IPS-NIHi7 (cell line): ENCODE data around the gene CCR2.
"Not testable (repeated sequence)": the region's sequence is repeated elsewhere in the genome, so short reads cannot be mapped to it uniquely, and the experiment has no call there.

Experiments
- DNase-seq: peaks from one replicate; pipeline ENCODE4 v3.0.0; 2012; ENCODE audit warnings: mixed read lengths; ENCODE audit errors: extremely low spot score

CCR2 gene

DNA sequence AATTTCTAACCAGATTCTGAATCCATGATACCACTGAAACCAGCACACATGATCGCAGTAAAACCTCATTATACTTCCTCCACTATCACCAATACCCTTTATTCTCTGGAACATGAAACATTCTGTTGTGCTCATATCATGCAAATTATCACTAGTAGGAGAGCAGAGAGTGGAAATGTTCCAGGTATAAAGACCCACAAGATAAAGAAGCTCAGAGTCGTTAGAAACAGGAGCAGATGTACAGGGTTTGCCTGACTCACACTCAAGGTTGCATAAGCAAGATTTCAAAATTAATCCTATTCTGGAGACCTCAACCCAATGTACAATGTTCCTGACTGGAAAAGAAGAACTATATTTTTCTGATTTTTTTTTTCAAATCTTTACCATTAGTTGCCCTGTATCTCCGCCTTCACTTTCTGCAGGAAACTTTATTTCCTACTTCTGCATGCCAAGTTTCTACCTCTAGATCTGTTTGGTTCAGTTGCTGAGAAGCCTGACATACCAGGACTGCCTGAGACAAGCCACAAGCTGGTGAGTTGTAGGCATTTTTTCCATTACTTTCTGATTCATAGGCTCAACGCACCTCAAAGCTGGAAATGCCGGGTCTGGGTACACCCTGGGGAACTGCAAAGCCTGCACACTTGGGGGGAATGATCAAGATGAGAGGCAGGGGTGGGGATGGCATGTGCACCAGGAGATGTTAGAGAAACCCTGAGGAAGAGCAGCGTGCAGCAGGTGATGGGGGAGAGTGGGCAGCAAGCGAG lies at the start of gene CCR2:
Gene CCR2 (plus strand): TSS at position 465 of the 764 bp plus-strand sequence. CDS start 3,417 bp downstream, outside the sequence.
- DNase-seq = no peak

DNA sequence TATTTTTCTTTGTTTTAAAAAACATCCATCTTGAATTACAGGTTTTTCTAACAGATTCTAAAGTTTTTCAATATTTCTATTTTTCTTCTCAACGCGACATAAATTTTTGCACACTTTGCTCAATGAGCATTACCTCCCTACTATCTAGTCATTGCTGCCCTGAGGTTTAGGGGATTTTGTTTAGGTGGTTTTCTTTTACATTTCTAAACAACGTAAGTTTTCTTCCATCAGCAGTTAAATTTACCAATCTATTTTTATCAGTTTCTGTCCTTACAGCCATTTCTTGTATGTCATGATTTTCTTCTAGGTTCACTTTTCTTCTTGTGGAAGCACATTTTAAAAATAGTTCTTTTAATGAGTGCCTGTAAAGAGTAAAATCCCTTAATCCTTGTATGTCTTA lies 49.2 kb upstream of the CCR2 start:
- DNase-seq = no peak

DNA sequence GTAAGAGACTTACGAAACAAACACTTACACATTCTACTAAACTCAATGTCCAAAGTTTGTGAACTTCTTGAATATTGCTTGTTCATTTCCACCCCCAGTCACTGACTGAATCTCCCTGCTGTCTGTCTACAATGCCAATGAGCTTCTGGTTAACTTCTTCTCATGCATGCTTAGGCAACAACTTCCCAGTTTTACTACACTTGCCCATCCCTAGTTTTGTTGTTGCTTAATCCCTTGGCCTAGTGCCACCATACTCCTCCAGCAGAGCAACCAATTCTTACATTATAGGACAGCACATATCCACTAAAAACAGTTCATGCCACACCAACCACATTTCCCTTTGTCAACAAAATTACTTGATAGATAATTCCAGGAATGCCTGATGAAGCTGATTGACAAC lies 40.9 kb upstream of the CCR2 start:
- DNase-seq = no peak

DNA sequence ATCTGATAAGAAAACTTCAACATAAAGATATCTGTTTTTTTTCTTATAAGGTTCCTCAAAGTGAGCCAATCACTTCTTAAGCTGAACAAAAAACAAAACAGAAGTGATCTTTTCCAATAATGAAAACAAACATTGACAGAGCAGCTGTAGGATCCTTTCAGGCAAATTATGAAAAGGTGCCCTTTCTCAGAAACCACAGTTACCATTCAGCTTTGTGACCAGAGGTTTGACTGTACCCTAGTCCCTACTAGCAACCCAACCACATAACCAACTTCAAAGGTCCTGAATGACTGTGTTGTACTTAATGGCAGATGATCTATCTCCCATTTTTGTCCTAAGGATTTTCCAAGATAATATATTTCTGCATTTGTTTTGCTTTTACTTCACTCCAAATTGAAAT lies 39.4 kb upstream of the CCR2 start:
- no peak for DNase-seq

DNA sequence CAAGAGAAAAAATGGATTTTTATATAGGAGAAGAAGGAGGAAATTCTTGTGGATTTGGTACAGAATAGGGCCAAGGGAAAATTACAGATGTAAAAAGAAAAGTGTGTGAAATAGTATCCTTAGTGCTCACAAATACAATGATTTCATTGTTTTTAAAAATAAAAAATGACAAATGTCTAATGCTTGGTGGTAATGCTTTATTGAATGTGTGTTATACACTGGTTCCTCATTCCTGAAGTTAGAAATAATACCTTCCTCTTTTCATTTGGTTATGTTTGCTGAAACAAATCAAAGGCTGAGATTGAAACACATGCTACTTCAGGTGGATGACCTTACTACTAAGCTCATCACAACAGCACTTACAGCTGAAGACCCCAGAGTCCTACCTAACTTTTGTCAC lies 37.7 kb upstream of the CCR2 start:
- DNase-seq = no peak

DNA sequence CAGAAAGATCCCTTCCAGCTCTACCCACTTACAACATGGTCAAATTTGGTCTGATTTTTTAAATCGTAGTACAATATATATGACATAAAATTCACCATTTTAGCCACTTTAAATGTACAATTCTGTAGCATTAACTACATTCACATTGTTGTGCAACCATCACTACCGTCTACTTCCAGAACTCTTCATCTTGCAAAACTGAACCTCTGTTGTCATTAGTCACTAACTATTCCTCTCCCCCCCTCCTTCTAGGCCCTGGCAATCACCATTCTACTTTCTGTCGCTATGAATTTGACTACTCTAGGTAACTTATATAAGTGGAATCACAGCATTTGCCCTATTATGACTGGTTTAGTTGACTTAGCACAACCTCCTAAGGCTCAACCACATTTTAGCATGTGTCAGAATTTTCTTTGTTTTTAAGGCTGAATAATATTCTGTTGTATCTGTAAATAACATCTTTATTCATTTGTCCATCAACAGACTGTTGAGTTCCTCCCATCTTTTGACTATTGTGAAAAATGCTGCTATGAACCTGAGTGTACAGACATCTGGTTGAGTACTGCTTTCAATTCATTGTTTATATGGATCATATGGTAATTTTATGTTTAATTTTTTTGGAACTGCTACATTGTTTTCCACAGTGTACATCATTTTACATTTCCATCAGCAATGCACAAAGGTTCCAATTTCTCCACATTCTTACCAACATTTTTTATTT lies 35.5 kb upstream of the CCR2 start:
- DNase-seq = no peak

DNA sequence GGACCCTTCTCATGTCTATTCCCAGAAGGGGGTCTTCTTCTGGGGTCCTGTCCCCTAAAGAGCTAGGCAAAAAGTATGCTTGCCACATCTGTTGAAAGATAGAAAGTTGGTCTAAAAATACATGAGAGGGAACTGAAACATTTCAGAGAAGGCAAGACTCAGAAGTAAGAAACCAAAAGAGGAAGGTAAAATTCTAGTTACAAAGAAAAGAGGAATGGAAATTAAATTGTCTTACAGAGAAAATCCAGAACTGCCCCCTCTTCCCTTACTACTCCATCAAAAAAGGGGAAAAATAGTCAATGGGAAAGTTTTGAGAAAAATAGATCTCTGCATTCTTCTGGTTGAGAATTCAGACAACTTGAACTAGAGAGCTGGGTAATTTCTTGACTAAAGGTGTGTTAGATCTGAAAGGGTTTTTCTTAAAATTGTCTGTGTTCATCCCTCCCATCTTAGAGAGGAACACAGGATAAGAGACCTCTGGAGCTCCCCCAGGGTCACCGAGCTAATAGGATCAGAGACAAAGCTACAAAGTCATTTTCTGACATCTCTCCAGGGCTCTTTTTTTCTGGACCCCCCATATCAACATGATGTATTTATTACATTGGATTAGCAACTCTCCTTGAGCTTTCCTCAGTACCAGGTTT lies 32.3 kb upstream of the CCR2 start:
- DNase-seq = no peak

DNA sequence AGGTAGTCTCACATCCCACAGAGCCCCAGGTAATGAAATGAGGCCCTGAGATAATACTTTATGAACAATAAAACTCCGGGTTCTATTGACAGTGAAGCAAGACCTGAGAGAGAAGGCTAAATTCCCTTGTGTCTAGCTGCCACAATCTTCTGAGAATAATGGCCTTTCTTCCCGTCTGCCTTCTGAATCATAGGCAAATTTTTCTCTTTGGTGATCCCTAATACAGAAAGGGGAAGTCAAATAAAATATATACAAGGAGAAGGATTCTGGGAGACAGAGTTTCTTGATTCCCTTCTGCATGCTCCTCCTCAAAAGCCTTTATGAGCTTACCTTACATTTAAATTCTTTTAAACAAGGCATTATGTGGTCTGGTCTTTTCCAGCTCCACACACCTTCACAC lies 29.9 kb upstream of the CCR2 start:
- no peak for DNase-seq

DNA sequence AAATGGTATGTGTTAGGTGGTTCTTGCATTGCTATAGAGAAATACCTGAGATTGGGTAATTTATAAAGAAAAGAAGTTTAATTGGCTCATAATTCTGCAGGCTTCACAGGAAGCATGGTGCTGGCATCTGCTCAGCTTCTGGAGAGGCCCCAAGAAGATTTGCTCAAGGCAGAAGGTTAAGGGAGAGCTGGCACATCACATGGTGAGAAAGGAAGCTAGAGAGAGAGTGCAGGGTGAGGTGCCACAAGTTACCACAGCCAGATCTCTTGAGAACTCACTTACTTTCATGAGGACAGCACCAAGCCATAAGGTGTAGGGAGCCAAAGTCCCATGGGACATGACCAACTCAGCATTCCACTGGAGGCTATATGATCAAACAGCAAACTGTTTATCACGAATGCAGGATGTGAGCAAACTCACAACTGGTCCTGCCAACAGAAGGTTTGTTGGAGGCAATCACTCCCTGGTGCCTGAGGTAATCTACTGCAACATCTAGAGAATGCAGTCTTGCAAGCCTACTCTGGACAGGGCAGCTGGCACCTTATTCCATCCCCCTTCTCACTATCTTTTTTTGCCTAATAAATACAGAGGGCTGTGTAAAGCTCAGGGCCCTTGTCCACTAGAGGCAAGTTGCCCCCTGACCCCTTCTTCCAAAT lies 28.1 kb upstream of the CCR2 start:
- no peak for DNase-seq

DNA sequence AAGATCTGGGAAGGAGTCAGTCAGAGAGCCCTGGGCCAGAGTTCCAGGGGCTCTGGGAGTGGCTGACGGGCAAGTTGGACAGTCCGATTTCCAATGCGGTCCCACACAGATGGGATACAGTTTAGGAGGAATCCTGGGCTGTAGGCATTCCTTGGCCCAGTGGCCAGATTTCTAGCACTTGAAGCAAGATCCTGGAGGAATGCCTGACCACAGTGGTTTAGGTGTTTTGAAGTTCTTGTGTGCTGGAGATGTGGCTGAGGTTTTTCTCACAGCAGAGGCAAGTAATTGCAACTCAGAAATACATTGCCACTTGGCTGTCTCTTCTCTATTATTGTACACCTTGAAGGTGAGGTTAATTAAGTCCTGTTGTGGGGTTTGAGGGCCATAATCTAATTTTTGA lies 23.2 kb upstream of the CCR2 start:
- not testable (repeated sequence) for DNase-seq

DNA sequence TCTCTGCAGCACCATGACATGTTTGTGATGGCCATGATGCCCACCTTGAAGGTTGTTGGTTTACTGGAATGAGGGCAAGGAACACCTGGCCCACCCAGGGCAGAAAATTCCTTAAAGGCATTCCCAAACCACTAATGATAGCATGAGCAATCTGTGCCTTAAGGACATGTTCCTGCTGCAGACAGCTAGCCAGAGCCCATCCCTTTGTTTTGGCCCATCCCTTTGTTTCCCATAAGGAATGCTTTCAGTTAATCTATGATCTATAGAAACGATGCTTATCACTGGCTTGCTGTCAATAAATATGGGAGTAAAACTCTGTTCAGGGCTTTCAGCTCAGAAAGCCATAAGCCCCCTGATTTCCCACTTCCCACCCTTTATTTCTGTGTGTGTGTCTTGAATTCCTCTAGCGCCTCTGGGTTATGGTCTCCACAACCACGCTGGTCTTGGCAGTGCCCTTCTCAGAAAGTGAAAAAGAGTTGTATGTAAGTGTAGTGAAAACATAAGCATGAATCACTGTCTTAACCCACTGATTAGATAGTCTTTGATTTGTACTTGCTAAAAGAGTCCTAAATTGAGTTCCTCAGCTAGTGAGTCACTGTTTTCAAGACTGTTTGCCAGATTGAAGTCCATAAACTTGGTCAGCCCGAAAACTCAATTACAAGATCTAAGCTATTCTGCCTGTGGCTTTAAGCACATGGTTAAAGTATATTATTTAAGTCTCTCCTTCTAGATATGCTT lies 19.0 kb upstream of the CCR2 start:
- DNase-seq = no peak

DNA sequence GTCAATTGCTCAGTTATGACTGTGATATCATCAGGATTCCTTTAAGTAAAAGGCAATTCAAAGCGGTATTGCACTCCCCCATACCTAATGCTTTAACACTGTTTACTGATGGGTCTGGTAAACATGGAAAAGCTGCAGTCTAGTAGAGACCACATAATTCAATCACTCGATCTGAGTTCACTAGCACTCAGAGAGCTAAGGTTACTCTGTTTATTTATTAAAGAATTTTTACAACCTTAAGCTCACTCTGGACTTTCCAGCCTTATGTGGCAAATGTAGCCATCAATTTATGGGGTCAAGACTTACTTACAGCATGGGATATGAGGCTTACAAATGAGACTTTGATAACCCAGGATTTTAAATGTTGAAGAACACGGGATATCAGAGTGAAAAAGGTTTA lies 18.4 kb upstream of the CCR2 start:
- DNase-seq = no peak

DNA sequence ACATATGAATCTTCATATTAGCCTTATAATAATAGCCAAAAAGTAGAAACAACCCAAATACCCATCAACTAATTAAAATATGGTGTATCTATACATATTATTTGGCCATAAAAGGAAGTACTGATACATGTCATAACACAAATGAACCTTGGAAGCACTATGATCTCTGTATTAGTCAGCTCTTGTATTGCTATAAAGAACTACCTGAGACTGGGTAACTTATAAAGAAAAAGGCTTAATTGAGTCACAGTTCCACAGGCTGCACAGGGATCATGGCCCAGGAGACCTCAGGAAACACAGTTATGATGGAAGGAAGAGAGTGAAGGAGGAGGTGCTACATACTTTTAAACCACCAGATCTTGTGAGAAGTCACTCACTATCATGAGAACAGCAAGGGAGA lies 16.0 kb upstream of the CCR2 start:
- DNase-seq = no peak

DNA sequence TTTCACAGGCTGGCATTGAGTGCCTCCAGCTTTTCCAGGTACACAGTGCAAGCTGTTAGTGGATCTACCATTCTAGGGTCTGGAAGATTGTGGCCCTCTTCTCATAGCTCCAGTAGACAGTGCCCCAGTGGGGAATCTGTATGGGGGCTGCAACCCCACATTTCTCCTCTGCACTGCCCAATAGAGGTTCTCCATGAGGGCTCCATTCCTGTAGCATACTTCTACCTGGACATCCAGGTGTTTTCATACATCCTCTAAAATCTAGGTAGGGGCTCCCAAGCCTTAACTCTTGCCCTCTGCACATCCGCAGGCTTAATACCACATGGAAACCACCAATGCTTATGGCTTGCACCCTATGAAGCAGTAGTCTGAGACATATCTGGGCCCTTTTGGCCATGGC lies 15.1 kb upstream of the CCR2 start:
- no peak for DNase-seq

DNA sequence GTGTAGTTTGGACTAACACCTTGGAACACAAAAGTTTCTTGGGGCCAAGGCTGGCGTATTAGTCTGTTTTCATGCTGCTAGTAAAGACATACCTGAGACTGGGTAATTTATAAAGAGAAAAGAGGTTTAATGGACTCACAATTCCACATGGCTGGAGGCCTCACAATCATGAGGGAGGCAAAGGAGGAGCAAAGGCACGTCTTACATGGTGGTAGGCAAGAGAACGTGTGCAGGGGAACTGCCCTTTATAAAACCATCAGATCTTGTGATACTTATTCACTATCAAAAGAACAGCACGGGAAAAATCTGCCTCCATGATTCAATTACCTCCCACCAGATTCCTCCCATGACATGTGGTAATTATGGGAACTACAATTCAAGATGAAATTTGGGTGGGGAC lies 9.4 kb upstream of the CCR2 start:
- DNase-seq = no peak

DNA sequence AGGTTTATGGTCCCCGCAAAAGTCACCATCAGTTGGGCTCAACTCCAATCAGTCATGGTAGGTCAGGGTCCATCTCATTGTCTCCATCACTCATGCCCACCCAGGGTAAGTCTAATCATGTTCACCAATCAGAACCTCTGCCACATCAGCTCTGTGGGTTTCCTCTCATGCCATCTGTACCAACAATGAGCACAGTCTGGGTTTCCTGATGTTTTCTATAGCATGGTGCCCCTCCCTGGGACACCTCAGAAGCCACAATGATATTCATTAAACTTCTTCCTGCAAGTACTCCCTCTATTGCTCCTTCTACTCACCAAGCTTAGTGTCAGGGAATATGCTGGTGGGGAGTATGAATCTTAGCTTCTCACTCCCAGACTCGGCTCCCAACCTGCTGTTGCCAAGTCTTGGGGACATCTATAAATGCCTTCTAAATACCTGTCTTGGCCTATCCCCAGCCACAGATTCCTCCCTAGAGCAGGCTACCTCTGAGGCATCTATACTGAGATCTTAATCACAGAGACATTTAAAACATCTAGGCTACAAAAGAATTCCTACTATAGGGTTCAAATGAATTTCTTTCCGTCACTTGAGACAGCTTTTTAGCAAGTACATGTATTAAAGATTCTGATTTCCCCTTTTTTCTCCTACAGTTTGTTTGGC lies 5.0 kb upstream of the CCR2 start:
- DNase-seq = no peak

DNA sequence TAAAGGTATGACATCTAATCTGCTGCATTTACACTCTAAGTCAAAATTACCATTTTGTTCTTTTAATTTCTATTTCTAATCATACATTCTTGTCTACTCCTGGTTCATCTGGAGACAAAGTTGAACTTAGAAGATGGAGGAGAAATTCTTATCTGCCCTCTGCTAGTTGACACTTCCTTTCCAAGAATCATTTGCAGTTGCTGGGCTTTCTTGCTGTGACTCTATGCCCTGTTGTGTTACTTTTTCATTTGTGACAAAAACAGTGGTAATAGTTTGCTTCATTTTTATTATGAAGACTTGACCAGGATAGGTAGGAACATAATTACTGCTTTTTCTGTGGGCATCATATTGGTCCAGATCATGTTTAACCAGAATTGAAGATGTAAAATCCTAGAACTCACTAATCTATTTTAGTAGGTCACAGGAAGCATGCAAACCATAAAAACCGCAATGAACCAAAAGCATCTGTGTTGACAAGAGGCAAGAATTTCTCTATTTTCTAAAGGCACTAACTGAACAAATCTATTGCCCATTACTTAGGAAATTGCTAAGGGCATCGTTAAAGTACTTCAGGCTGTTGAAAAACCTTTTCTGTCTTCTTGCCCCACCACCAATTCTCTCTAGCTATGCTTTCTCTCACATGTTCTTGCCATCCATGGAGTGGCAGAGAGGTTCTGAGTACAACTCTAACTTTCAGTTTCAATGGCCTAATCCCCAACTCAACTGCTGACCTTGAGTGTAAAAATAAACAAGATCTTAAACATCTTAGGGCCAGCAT lies 4.2 kb upstream of the CCR2 start:
- no peak for DNase-seq

DNA sequence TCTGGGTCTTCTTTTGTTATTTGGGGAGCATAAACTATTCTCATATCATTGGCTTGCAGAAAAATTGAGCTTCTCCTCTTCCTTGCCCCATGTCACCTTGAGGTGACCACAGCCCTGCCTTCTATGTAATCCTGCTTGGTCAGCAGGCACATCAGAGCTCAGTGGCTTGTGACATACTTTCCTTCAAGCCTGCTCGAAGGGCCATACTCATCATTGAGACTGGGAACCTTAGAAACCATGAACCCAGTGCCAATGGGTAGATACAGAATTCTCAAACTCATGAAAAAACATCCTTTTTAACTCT lies 3.7 kb upstream of the CCR2 start:
- no peak for DNase-seq

DNA sequence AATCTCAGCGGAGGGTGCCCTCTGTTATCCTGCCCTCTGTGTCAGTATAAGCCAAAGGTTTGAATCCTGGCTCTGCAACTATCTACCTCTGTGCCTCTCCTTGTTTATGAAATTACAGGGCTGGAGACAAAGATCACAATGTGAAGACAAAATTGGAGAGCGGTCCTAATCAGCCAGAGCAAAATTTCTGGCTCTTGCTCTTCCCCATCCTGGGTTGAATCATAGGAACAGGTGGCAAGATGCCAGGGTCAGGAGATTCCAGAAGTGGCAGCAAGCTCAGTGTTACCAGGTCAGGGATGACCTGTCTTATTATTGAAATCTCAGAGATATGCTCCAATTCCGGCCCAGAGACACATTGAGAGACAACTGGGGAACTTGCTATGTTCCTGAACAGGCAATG lies 2.3 kb upstream of the CCR2 start:
- no peak for DNase-seq

DNA sequence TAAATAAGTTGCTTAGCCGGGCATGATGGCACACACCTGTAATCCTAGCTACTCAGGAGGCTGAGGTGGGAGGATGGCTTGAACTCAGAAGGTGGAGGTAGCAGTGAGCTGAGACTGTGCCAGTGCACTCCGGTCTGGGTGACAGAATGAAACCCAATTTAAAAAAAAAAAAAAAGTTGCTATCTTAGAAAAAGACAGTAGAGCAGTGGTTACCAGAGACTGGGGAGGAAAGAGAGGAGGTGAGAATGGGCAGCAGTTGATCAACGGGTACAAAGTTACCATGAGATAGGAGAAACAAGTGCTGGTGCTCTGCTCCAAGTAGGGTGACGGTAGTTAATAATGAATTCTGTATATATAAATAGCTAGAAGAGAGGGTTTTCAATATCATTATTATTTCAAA lies 821 bp upstream of the CCR2 start:
- no peak for DNase-seq

DNA sequence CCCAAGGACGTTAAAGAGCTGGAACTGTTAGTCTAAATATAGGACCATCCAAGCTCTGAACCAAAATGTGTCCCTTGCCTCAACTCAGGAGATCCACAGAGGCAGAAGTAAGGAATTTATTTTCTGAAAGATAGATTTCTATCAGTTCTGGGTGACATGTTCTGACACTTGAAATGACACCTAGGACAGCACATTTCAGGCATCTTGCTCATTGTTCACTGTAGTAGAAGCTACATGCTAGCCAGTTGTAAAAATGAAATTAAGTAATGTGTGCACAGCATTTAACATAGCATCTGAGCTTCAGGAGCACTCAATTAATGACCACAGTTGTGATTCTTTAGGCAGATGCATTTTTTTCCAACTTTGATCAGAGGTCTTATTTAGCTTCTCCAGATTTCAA lies 567 bp downstream of the CCR2 start:
- no peak for DNase-seq
